Panc1 (cell line): ENCODE measurements around the gene DNAH9.

Experiments used
- CTCF ChIP-seq: fragments of 450-650 bp; IDR thresholded peaks from 2 replicates; pipeline ENCODE4 v1.5.1; 2017; ENCODE audit warnings: mild to moderate bottlenecking
- POLR2AphosphoS5 ChIP-seq: IDR thresholded peaks from 2 replicates; pipeline ENCODE4 v1.6.1; 2012; ENCODE audit warnings: mild to moderate bottlenecking, low read depth, low read length, moderate library complexity
- REST ChIP-seq, 2 experiments: IDR thresholded peaks; 2 replicates each; pipeline ENCODE4 v1.6.1; 2011 to 2012; ENCODE audit warnings: low read depth in 2 of 2, control low read depth in 1 of 2, low read length in 1 of 2, mild to moderate bottlenecking in 1 of 2, moderate library complexity in 1 of 2; ENCODE audit not compliant: insufficient read depth in 1 of 2
- SIN3A ChIP-seq: IDR thresholded peaks from 2 replicates; pipeline ENCODE4 v1.6.1; 2012; ENCODE audit warnings: low read depth, mild to moderate bottlenecking, low read length, moderate library complexity, borderline replicate concordance; ENCODE audit not compliant: insufficient read depth
- TCF7L2 ChIP-seq: IDR thresholded peaks from 2 replicates; pipeline ENCODE4 v1.6.1; 2011; ENCODE audit warnings: mild to moderate bottlenecking, low read depth, low read length, inconsistent platforms

- TF ChIP-seq CTCF (no peak), TCF7L2 (no peak), REST (IDR thresholded peaks at IDR 0.05; ENCODE audit: insufficient read depth in 1 of 2, low read depth in 2 of 2, low read length in 1 of 2) (no peak), POLR2AphosphoS5 (no peak), SIN3A (no peak)
Measured at GRCh38 chr17:11882716-11883115, 284.4 kb downstream of the DNAH9 start.
